ENCODE results near the gene BIRC2. TPM values are rescaled to one million over a fixed set of nuclear protein-coding genes. Genes with fewer than 3 reads are reported as not detected.

The BIRC2 gene
- polyA plus RNA-seq, 1 experiment: 34.5 TPM

- ChIA-PET POLR2A (no interaction called here), CTCF (interaction anchor here (1.0 to 5.2 kb wide), 4 partner anchors 57 to 320 kb away, joined by 3 to 38 read pairs (median 6); no protein-coding TSS in a partner anchor)
- H3K4me3 ChIP-seq (ENCODE audit: low read depth, low read length): peak overlapping the region; percentile 49
- no peaks in the 10 kb centered on the region for H3K27me3 ChIP-seq (ENCODE audit: control insufficient read depth, insufficient read depth, low read length)
- TF ChIP-seq, protein P1, sequence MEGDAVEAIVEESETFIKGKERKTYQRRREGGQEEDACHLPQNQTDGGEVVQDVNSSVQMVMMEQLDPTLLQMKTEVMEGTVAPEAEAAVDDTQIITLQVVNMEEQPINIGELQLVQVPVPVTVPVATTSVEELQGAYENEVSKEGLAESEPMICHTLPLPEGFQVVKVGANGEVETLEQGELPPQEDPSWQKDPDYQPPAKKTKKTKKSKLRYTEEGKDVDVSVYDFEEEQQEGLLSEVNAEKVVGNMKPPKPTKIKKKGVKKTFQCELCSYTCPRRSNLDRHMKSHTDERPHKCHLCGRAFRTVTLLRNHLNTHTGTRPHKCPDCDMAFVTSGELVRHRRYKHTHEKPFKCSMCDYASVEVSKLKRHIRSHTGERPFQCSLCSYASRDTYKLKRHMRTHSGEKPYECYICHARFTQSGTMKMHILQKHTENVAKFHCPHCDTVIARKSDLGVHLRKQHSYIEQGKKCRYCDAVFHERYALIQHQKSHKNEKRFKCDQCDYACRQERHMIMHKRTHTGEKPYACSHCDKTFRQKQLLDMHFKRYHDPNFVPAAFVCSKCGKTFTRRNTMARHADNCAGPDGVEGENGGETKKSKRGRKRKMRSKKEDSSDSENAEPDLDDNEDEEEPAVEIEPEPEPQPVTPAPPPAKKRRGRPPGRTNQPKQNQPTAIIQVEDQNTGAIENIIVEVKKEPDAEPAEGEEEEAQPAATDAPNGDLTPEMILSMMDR (IDR thresholded peaks at IDR 0.05; ENCODE audit: insufficient read depth, low read depth, low read length): no peak
- H3K36me3 ChIP-seq (ENCODE audit: control insufficient read depth, insufficient read depth, low read length): no peaks in the 10 kb centered on the region
- DNase-seq (ENCODE audit: low read depth): no peak
Measured at GRCh38 chr11:102345904-102346303, 1.1 kb upstream of the BIRC2 start.

- H3K36me3 ChIP-seq (ENCODE audit: control insufficient read depth, insufficient read depth, low read length): no peaks in the 10 kb centered on the region
- H3K27me3 ChIP-seq (ENCODE audit: control insufficient read depth, insufficient read depth, low read length): no peaks in the 10 kb centered on the region
- ChIA-PET POLR2A (no interaction called here), CTCF (interaction anchor here (1.0 to 1.6 kb wide), 2 partner anchors 120 to 150 kb away, joined by 3 read pairs; no protein-coding TSS in a partner anchor)
- DNase-seq (ENCODE audit: low read depth): no peak
- H3K4me3 ChIP-seq (ENCODE audit: low read depth, low read length): peak overlapping the region; percentile 49
- TF ChIP-seq, protein P1 (IDR thresholded peaks at IDR 0.05; ENCODE audit: insufficient read depth, low read depth, low read length): no peak
Measured at GRCh38 chr11:102346456-102346747, 612 bp upstream of the BIRC2 start.

GRCh38 chr11:102347462-102348370 lies 702 bp downstream of the BIRC2 start:
- TF ChIP-seq, protein P1 (IDR thresholded peaks at IDR 0.05; ENCODE audit: insufficient read depth, low read depth, low read length): no peak
- ChIA-PET CTCF (interaction anchor here (0.7 to 1.4 kb wide), 2 partner anchors 36 to 53 kb away, joined by 3 to 5 read pairs; no protein-coding TSS in a partner anchor), POLR2A (no interaction called here)
- Histone ChIP-seq H3K27me3 (ENCODE audit: control insufficient read depth, insufficient read depth, low read length) (no peaks in the 10 kb centered on the region), H3K4me3 (ENCODE audit: low read depth, low read length) (peak overlapping the region; percentile 49), H3K36me3 (ENCODE audit: control insufficient read depth, insufficient read depth, low read length) (no peaks in the 10 kb centered on the region)
- DNase-seq (ENCODE audit: low read depth): no peak

DNA sequence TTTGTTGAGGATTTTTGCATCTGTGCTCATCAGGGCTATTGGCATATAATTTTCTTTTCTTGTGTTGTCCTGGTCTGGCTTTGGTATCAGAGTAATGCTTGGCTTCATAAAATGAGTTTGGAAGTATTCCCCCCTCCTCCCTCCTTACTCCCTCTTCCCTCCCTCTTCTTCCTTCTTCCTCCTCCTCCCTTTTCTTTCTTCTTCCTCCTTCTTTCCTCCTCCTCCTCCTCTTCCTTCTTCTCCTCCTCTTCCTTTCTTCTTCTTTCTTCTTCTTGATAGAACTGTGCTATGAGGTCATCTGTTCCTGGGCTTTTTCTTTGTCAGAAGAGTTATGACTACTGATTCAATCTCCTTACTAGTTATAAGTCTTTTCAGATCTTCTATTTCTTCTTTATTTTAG lies 10.1 kb downstream of the BIRC2 start:
- Histone ChIP-seq H3K36me3 (ENCODE audit: control insufficient read depth, insufficient read depth, low read length) (peaks cover 5% of the 10 kb centered on the region), H3K27me3 (ENCODE audit: control insufficient read depth, insufficient read depth, low read length) (no peaks in the 10 kb centered on the region), H3K4me3 (ENCODE audit: low read depth, low read length) (no peak overlapping the region)
- CTCF ChIA-PET: interaction anchor here (1.0 kb wide), 1 partner anchor 139 kb away, joined by 3 read pairs; no protein-coding TSS in a partner anchor
- POLR2A ChIA-PET: no interaction called here
- DNase-seq (ENCODE audit: low read depth): no peak
- TF ChIP-seq, protein P1 (IDR thresholded peaks at IDR 0.05; ENCODE audit: insufficient read depth, low read depth, low read length): no peak

DNA sequence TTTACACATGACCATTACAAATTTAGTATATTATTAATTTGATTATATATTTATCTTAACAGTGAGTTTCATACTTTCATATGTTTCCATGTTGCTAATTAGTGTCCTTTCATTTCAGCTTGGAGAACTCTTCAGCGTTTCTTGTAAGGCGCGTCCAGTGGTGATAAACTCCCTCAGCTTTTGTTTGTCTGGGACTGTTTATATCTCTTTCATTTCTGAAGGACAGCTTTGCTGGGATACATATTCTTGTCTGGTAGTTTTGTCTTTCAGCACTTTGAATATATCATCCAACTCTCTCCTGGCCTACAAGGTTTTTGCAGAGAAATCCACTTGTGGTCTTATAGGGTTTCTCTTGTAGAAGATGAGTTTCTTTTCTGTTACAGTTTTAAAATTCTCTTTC lies 12.4 kb downstream of the BIRC2 start:
- ChIA-PET POLR2A (no interaction called here), CTCF (interaction anchor here (0.7 to 2.6 kb wide), 3 partner anchors 10 to 32 kb away, joined by 3 to 8 read pairs (median 5); no protein-coding TSS in a partner anchor)
- Histone ChIP-seq H3K36me3 (ENCODE audit: control insufficient read depth, insufficient read depth, low read length) (peaks cover 6% of the 10 kb centered on the region), H3K4me3 (ENCODE audit: low read depth, low read length) (no peak overlapping the region), H3K27me3 (ENCODE audit: control insufficient read depth, insufficient read depth, low read length) (no peaks in the 10 kb centered on the region)
- no peak for DNase-seq (ENCODE audit: low read depth)
- TF ChIP-seq, protein P1 (IDR thresholded peaks at IDR 0.05; ENCODE audit: insufficient read depth, low read depth, low read length): no peak
